ENCODE measurements around the gene HSD11B1L.

The HSD11B1L gene

DNA sequence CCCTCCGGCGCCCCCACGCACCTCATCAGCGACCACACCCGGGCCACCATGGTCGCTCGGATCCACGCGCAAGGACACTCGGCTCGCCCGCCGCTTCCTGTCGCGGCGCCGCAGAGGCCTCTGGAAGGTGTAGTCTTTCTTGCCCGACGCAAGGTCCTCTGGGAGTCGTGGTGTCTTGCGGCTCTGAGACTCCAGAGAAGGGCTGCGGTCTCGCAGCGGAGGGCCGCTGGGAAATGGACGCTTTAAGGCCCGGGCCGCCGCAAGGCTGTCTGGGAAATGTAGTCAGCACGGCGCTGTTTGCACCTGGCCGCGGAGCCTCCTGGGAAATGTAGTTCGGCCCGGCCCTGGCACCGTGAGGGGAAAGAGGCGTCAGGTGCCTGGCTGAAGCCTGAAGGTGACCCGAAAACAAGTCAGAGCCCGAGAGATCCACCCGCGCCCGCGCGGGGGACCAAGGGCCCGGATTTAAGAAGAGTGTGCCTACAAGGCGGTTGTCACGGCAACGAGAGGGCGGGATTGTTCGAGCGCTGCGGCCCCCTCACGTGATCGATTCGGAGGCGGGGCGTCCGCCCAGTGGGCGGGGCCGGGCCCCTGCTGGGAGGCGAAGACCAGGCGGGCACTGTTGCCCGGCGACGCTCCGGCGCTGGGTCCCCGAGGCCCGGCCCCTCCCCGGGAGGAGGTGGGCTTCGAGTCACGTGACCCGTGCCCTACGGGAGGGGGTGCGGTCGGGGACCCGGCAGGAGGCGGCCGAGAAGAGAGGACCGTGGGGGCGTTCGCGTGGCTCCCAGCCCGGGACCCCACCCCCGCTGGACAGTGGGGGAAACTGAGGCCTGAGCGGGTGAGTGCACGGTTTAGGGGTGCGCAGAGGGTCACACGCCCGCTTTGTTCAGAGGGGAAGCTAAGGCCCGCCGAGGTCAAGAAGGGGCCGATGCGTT is at the start of gene HSD11B1L, which contains the start of gene MICOS13:
Gene HSD11B1L (plus strand): TSS at position 591 of the 932 bp plus-strand sequence. CDS start 3,806 bp downstream, outside the sequence.
Gene MICOS13 (minus strand): TSS at position 80 of the 932 bp plus-strand sequence. CDS start 30 bp downstream, at position 50.
- H3K4me3 ChIP-seq (ENCODE audit: low read depth, low read length): peak within 1 kb of the TSS; percentile 97
- TF ChIP-seq CTCF (IDR thresholded peaks at IDR 0.05; ENCODE audit: low read depth, low read length): no peak

GRCh38 chr19:5631567-5632240 is 49.1 kb upstream of the HSD11B1L start:
- TF ChIP-seq CTCF (IDR thresholded peaks at IDR 0.05; ENCODE audit: low read depth, low read length): no peak

GRCh38 chr19:5632241-5632612 is 48.6 kb upstream of the HSD11B1L start:
- TF ChIP-seq CTCF (IDR thresholded peaks at IDR 0.05; ENCODE audit: low read depth, low read length): no peak
- no peak overlapping the region for H3K4me3 ChIP-seq (ENCODE audit: low read depth, low read length)

More at GRCh38 chr19:5631567-5632240, 49.1 kb upstream of the HSD11B1L start:
- H3K4me3 ChIP-seq (ENCODE audit: low read depth, low read length): no peak overlapping the region

- no peak for TF ChIP-seq CTCF (IDR thresholded peaks at IDR 0.05; ENCODE audit: low read depth, low read length)
- no peak overlapping the region for H3K4me3 ChIP-seq (ENCODE audit: low read depth, low read length)
These were observed 48.2 kb upstream of the HSD11B1L start for GRCh38 chr19:5632657-5633056.

DNA sequence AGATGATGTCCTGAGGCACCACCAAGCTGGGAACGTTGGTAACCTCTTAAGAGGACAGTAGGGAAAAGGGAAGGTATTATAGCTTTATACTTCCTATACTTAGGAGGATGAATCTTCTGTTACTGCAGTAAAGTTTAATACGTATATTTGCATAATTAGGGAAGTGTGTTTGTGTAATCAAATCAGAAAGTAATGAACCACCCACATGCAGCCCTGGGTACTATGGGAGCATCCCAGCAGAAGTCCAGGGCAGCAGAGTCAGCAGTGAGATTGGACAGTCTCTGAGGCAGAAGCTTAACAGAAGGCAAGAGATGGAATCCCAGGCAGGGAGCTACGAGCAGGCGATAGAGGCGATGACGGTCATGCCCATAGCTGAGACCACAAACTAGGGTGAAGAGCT is 45.4 kb upstream of the HSD11B1L start:
- TF ChIP-seq CTCF (IDR thresholded peaks at IDR 0.05; ENCODE audit: low read depth, low read length): no peak
- H3K4me3 ChIP-seq (ENCODE audit: low read depth, low read length): no peak overlapping the region

- no peak overlapping the region for H3K4me3 ChIP-seq (ENCODE audit: low read depth, low read length)
- no peak for TF ChIP-seq CTCF (IDR thresholded peaks at IDR 0.05; ENCODE audit: low read depth, low read length)
These were observed 42.9 kb upstream of the HSD11B1L start for GRCh38 chr19:5637971-5638370.

DNA sequence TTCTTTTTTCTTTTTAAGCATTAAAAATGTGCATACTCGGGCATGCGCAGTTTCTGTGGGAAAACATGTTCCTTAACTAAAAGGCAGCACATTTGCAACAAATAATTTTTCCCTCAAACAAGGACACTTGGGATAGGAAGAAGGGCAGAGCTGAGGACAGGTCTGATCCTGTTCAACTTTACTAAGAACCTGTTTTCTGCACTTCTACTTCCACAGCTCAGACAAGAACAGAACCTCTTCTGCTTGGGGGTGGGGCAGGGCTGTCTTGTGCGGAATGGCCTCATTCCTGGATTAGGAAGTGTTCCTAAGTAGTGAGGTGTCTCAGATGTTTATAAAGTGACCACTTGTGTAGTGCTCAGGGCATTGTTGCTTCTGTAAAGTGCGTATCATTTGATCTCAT is 39.7 kb upstream of the HSD11B1L start:
- no peak for TF ChIP-seq CTCF (IDR thresholded peaks at IDR 0.05; ENCODE audit: low read depth, low read length)
- H3K4me3 ChIP-seq (ENCODE audit: low read depth, low read length): no peak overlapping the region

All from WI38 (cell line).